Measurements from ENCODE around the gene CEPT1. TPM values are rescaled to one million over a fixed set of nuclear protein-coding genes. Genes with fewer than 3 reads are reported as not detected.

The CEPT1 gene
- total RNA-seq, 1 donor from 2014 or later, result 127 TPM

DNA sequence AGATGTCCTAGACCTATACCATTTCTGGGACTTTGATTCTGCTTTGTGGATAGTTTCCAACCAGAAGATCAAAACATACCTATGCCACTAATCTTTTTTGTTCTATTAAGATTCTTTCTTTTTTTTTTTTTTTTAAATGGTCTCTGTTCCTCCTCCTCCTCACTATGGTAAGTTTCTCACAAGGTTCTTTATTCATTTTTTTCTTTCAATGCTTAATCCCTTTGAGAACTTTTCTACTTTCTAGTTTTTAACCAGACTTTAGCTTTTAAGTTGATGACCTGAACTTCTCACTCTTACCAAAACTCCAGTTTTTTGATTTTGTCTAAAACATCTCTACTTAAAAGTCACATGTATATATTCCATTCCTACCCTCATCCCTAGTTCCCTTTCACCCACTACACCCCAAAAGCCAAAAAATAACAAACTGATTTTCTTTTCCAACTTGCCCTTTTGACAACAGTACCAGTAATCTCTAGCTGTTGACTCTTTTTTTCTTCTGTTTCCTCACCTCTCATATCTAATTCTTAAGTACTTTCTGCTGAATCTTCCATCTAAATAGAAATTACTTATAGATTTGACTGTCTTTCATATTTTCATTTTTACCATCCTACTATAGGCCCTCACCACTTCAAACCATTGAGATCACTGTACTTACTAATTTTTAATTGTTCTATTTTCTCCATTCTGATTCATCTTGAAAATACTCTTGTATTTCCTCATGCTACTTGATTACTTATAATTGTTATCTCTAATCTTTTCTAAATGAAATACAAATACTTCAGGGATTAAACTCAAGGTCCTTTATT, 6.1 kb downstream of the CEPT1 start:
- Mint-ChIP-seq H3K36me3 (ENCODE audit: low read depth, unreplicated experiment) (peaks cover 31% of the 10 kb centered on the region), H3K4me3 (ENCODE audit: unreplicated experiment) (peak overlapping the region; percentile 21), H3K27me3 (ENCODE audit: unreplicated experiment) (peaks cover 2% of the 10 kb centered on the region), H3K4me1 (ENCODE audit: unreplicated experiment) (peaks cover 68% of the 10 kb centered on the region), H3K27ac (ENCODE audit: unreplicated experiment) (peak overlapping the region; percentile 78), H3K9me3 (ENCODE audit: unreplicated experiment) (no peaks in the 10 kb centered on the region)
- TF ChIP-seq CTCF (IDR thresholded peaks at IDR 0.05; ENCODE audit: unreplicated experiment), result no peak
- DNase-seq (ENCODE audit: low spot score), result no peak

GRCh38 chr1:111147948-111148347, 7.9 kb downstream of the CEPT1 start:
- TF ChIP-seq CTCF (IDR thresholded peaks at IDR 0.05; ENCODE audit: unreplicated experiment), result no peak
- H3K9me3 Mint-ChIP-seq (ENCODE audit: unreplicated experiment), result no peaks in the 10 kb centered on the region
- H3K27ac Mint-ChIP-seq (ENCODE audit: unreplicated experiment), result peak overlapping the region; percentile 78
- H3K36me3 Mint-ChIP-seq (ENCODE audit: low read depth, unreplicated experiment), result peaks cover 48% of the 10 kb centered on the region
- no peak for DNase-seq (ENCODE audit: low spot score)
- peaks cover 2% of the 10 kb centered on the region for H3K27me3 Mint-ChIP-seq (ENCODE audit: unreplicated experiment)
- peak overlapping the region; percentile 21 for H3K4me3 Mint-ChIP-seq (ENCODE audit: unreplicated experiment)
- peaks cover 75% of the 10 kb centered on the region for H3K4me1 Mint-ChIP-seq (ENCODE audit: unreplicated experiment)

- Mint-ChIP-seq H3K27me3 (ENCODE audit: unreplicated experiment) (no peaks in the 10 kb centered on the region), H3K4me3 (ENCODE audit: unreplicated experiment) (peak overlapping the region; percentile 56), H3K9me3 (ENCODE audit: unreplicated experiment) (no peaks in the 10 kb centered on the region), H3K4me1 (ENCODE audit: unreplicated experiment) (peaks cover 72% of the 10 kb centered on the region), H3K36me3 (ENCODE audit: low read depth, unreplicated experiment) (peaks cover 53% of the 10 kb centered on the region), H3K27ac (ENCODE audit: unreplicated experiment) (peak overlapping the region; percentile 96)
- no peak for TF ChIP-seq CTCF (IDR thresholded peaks at IDR 0.05; ENCODE audit: unreplicated experiment)
- DNase-seq (ENCODE audit: low spot score), result no peak
These were observed 8.4 kb downstream of the CEPT1 start for GRCh38 chr1:111148376-111148881.

GRCh38 chr1:111151838-111152237, 11.8 kb downstream of the CEPT1 start:
- peak overlapping the region; percentile 78 for H3K4me3 Mint-ChIP-seq (ENCODE audit: unreplicated experiment)
- H3K36me3 Mint-ChIP-seq (ENCODE audit: low read depth, unreplicated experiment), result peaks cover 77% of the 10 kb centered on the region
- DNase-seq (ENCODE audit: low spot score), result no peak
- no peaks in the 10 kb centered on the region for H3K27me3 Mint-ChIP-seq (ENCODE audit: unreplicated experiment)
- H3K27ac Mint-ChIP-seq (ENCODE audit: unreplicated experiment), result peak overlapping the region; percentile 76
- H3K4me1 Mint-ChIP-seq (ENCODE audit: unreplicated experiment), result peaks cover 64% of the 10 kb centered on the region
- no peaks in the 10 kb centered on the region for H3K9me3 Mint-ChIP-seq (ENCODE audit: unreplicated experiment)
- TF ChIP-seq CTCF (IDR thresholded peaks at IDR 0.05; ENCODE audit: unreplicated experiment), result no peak
